ENCODE measurements around the gene DUXB.
A peak's percentile ranks its signal among the peaks of the same experiment; 100 is the strongest.

DUXB gene

GRCh38 chr16:75658175-75658574 lies 43.1 kb downstream of the DUXB start:
- DNase-seq, result no peak

- DNase-seq, result no peak
Observed at GRCh38 chr16:75653922-75654321, 47.3 kb downstream of the DUXB start.

GRCh38 chr16:75648265-75649076 lies 52.8 kb downstream of the DUXB start:
- peak; percentile 34 for DNase-seq

GRCh38 chr16:75647492-75648264 lies 53.6 kb downstream of the DUXB start, which contains the start of the genes KARS1 and TERF2IP:
Gene KARS1, minus strand, starts transcription at chr16:75647665. Its CDS starts 26 bp downstream, at chr16:75647639.
Gene TERF2IP, plus strand, starts transcription at chr16:75647773. Its CDS starts 110 bp downstream, at chr16:75647883.
- peak; percentile 75 for DNase-seq

GRCh38 chr16:75647112-75647491 lies 54.2 kb downstream of the DUXB start:
- no peak for DNase-seq

- no peak for DNase-seq
Observed at GRCh38 chr16:75644240-75645012, 56.8 kb downstream of the DUXB start.
